HG02759 (cell line): ENCODE measurements around the gene NEDD9.

Source experiments
- ATAC-seq: cut with Tn5 transposase; IDR thresholded peaks from one replicate; pipeline ENCODE4 v1.9.1; 2021; ENCODE audit warnings: mild to moderate bottlenecking, moderate library complexity; ENCODE audit not compliant: unreplicated experiment

The NEDD9 gene

GRCh38 chr6:11232193-11232769 lies at the start of gene NEDD9:
NEDD9 (minus strand) TSS chr6:11232668; CDS start chr6:11232515, 153 bp downstream.
- ATAC-seq = peak; percentile 97

- ATAC-seq = no peak
Observed at GRCh38 chr6:11282245-11282644, 49.8 kb upstream of the NEDD9 start.

- no peak for ATAC-seq
Observed at GRCh38 chr6:11280394-11280793, 47.9 kb upstream of the NEDD9 start.

- no peak for ATAC-seq
Observed at GRCh38 chr6:11279284-11279689, 46.8 kb upstream of the NEDD9 start.

GRCh38 chr6:11278207-11278559 lies 45.7 kb upstream of the NEDD9 start:
- ATAC-seq = no peak

GRCh38 chr6:11277275-11278206 lies 45.1 kb upstream of the NEDD9 start:
- peak; percentile 57 for ATAC-seq

- ATAC-seq = no peak
Observed at GRCh38 chr6:11276911-11277274, 44.4 kb upstream of the NEDD9 start.

GRCh38 chr6:11276228-11276627 lies 43.8 kb upstream of the NEDD9 start:
- ATAC-seq = no peak

GRCh38 chr6:11275598-11275997 lies 43.1 kb upstream of the NEDD9 start:
- peak; percentile 81 for ATAC-seq

GRCh38 chr6:11273406-11274065 lies 41.1 kb upstream of the NEDD9 start:
- no peak for ATAC-seq

GRCh38 chr6:11272491-11273192 lies 40.2 kb upstream of the NEDD9 start:
- no peak for ATAC-seq

- ATAC-seq = no peak
Observed at GRCh38 chr6:11271228-11272020, 39.0 kb upstream of the NEDD9 start.

- no peak for ATAC-seq
Observed at GRCh38 chr6:11270030-11271027, 37.9 kb upstream of the NEDD9 start.

- no peak for ATAC-seq
Observed at GRCh38 chr6:11268978-11269377, 36.5 kb upstream of the NEDD9 start.

- ATAC-seq = no peak
Observed at GRCh38 chr6:11266926-11267325, 34.5 kb upstream of the NEDD9 start.

- no peak for ATAC-seq
Observed at GRCh38 chr6:11265932-11266331, 33.5 kb upstream of the NEDD9 start.

- ATAC-seq = no peak
Observed at GRCh38 chr6:11264100-11264499, 31.6 kb upstream of the NEDD9 start.

- ATAC-seq = no peak
Observed at GRCh38 chr6:11263291-11263775, 30.9 kb upstream of the NEDD9 start.

GRCh38 chr6:11262242-11262641 lies 29.8 kb upstream of the NEDD9 start:
- no peak for ATAC-seq
